H7 (cell line): ENCODE data around the gene L3MBTL2. TPM values are rescaled to one million over a fixed set of nuclear protein-coding genes. Genes with fewer than 3 reads are reported as not detected.

ENCODE experiments used
- DNase-seq: peaks from one replicate; pipeline ENCODE4 v3.0.0; 2012
- H3K27me3 ChIP-seq: 2 replicates; pipeline ENCODE4 v1.6.0; 2011; ENCODE audit warnings: mild to moderate bottlenecking, low read length; ENCODE audit not compliant: control insufficient read depth, insufficient read depth
- H3K36me3 ChIP-seq: replicated peaks from 2 replicates; pipeline ENCODE4 v1.5.1; 2011; ENCODE audit warnings: low read length; ENCODE audit not compliant: control insufficient read depth, insufficient read depth
- H3K4me3 ChIP-seq: 2 replicates; pipeline ENCODE4 v1.5.1; 2011; ENCODE audit warnings: low read depth, mild to moderate bottlenecking, control low read depth, low read length, moderate library complexity; ENCODE audit not compliant: insufficient read depth
- total RNA-seq: library from RNA; depleted of rRNA; stranded (reverse); fragments of >200 nt; shearing (Covaris generic); gene quantifications from 2 replicates; pipeline ENCODE4 v1.2.3, GENCODE V29; 2014; rRNA removed

Gene L3MBTL2
- total RNA-seq, 1 experiment from 2014 or later, result 20.9 TPM

DNA sequence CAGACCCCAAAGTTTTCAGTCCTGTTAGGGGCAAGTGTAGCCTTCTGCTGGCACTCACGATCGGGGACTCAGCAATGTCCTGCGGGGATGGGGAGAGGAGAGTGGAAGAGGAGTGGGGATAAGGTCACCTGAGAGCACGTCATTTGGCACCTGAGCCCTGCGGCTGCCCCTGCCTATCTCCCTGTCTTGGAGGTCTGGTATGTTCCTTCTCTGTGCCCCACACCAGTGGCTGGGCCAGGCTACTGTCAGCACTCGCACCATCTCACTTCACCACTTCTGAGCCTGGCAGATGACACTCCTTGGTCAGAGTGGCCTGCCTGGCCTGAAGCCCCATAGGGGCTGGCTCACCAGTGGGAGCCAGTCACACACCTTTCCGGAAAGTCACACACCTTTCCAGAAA, 55.8 kb downstream of the L3MBTL2 start:
- Histone ChIP-seq H3K4me3 (no peak overlapping the region), H3K36me3 (peaks cover 74% of the 10 kb centered on the region), H3K27me3 (no peaks in the 10 kb centered on the region)
- no peak for DNase-seq

DNA sequence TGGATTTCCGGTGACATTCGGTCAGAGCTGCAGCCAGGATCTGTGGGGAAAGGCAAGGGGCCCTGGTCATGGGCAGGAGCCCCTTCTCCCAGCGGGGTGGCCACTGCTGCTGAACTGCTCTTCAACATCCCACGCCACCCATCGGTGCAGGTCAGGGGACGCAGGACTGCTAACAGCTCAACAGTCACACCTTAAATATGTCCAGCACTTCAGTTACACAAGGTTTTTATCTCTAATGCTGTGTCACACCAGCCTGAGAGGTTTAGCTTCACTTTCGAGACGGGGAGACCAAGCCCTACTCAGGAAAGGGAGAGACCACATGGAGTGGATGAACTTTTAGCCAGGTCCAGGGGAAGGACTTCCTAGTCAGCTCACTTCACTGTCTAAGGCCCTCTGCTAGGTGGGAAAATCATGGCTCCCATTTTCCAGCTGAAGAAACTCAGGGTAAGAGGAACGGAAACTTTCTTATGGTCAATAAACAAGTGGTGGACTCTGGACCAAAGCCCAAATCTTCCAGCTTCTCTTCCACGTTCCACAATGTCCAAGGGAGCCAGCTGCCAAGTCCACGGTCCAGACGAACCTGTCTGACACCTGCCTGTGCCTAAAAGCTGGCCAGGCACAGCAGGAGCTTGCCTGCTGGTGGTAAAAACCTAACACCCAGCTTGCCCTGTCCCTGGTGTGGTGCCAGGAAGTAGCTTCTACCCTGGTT, 56.6 kb downstream of the L3MBTL2 start:
- Histone ChIP-seq H3K36me3 (peaks cover 70% of the 10 kb centered on the region), H3K4me3 (no peak overlapping the region), H3K27me3 (no peaks in the 10 kb centered on the region)
- no peak for DNase-seq

DNA sequence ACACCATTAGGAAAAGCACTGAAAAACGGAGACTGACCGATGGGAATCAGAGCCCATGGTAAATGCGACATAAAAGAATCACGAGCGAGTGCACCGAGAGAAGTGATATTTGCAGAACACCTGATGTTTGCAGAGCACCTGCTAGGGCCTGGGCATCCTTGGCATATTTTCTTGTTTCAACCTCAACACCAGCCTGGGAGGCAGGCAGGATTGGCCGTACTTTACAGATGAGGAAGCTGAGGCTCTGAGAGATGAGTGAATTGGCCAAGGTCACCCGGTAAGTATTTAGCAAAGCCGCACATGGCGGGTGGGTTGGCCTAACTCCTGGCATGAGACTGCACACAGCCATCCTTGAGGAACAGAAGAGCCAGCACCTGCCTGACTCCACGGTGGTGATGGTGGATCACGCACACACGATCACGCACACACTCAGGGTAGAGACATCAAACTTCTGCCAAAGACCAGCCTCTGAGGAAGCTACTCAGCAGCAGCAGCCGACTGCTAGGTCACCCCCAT, 57.2 kb downstream of the L3MBTL2 start:
- H3K4me3 ChIP-seq, result no peak overlapping the region
- DNase-seq, result no peak
- H3K36me3 ChIP-seq, result peaks cover 65% of the 10 kb centered on the region
- H3K27me3 ChIP-seq, result no peaks in the 10 kb centered on the region

DNA sequence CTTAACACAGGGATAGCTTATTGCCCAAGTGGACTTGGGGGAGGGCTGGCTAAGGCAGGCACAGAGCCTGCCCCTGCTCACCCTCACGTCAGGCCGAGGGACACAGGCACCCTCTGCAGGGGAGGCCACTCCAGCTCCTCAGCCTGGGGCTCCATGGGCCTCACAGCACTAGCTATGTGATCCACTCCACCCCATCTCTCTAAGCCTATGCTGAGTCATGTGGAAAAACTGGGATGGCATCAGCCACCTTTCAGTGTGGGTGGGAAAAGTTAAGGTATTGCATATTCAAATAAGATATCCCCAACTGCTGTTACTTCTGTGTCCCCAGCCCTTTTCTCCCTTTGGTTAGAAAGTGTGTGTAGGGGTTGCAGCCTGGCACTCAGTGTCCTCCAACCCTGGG, 58.6 kb downstream of the L3MBTL2 start:
- Histone ChIP-seq H3K27me3 (no peaks in the 10 kb centered on the region), H3K4me3 (no peak overlapping the region), H3K36me3 (peaks cover 64% of the 10 kb centered on the region)
- no peak for DNase-seq

DNA sequence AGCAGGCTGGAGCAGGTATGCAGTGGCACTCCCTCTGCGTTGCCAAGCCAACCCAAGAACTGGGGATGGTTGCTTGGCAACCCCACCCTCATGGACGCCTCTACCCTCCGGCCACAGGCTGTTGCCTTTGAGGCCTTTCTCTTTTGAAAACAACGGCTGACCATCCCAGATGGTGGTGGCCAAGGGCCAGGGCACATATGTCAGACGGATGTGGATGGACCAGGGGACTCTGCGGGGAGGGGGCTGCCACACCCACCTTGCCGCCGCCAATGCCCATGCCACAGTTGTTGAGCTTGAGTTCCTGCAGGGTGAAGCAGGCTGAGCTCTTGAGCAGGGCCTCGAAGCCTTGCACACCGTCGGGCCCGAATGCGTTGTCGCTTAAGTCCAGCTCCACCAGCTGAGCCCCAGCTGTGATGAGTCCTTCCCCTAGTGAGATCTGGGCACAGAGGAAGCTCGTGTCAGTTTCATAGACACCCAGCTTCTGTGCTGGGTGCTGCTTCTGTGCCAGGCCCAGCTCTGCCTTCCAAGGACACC, 59.4 kb downstream of the L3MBTL2 start:
- H3K4me3 ChIP-seq, result no peak overlapping the region
- no peak for DNase-seq
- peaks cover 63% of the 10 kb centered on the region for H3K36me3 ChIP-seq
- H3K27me3 ChIP-seq, result no peaks in the 10 kb centered on the region

DNA sequence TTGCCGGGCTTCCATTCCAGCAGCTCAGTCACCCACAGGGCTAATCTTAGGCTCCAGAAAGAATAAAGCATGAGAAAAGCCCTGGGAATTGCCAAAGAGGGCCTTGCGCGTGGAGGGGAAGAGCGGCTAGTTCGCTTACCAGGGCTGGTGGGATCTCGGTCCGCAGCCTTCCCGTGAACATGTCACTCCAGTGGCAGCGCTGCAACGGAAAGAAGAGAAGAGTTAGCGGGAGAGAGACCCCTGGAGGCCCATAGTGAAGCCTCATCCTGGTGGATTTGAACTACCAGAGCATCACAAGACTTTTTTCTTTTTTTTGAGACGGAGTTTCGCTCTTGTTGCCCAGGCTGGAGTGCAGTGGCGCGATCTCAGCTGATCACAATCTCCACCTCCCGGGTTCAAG, 62.8 kb downstream of the L3MBTL2 start:
- no peaks in the 10 kb centered on the region for H3K27me3 ChIP-seq
- DNase-seq, result peak; percentile 59
- peaks cover 54% of the 10 kb centered on the region for H3K36me3 ChIP-seq
- no peak overlapping the region for H3K4me3 ChIP-seq

DNA sequence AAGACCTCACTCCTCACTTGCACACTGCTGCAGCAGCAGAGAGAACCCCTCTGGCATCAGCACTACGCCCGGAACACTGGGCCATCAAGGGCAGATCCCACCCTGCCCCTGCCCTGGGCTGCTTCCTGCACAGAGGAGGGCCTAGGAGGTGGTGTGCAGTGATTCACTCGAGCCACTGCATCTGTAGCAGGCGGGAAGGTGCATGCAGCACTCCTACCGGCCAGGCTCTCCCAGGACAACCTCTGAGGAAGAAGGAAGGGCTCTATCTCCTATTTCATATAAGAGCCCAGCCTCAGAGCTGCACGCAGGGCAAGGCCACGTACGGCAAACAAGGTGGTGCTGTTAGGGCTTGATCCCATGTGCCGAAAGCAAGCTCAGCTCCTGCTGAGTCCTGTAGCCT, 66.7 kb downstream of the L3MBTL2 start:
- Histone ChIP-seq H3K36me3 (peaks cover 51% of the 10 kb centered on the region), H3K4me3 (no peak overlapping the region), H3K27me3 (no peaks in the 10 kb centered on the region)
- no peak for DNase-seq

DNA sequence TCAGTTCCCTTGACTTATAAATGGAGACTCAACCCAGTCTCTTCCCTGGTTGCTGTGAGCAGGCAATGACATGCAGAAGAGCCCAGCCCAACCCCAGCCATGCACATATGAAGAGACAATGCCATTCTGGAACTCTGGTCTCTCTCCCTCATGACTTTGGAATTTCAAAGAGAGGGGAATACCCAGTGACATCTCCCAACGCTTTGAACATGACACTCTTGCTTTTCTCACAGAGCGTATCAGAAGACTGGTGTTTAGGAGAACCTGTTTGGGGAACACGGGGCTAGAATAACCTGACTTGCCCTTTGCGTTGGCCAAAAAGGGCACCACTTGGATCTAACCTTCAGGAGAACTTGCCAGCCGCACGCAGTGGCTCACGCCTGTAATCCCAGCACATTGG, 68.0 kb downstream of the L3MBTL2 start:
- no peaks in the 10 kb centered on the region for H3K27me3 ChIP-seq
- no peak for DNase-seq
- no peak overlapping the region for H3K4me3 ChIP-seq
- peaks cover 46% of the 10 kb centered on the region for H3K36me3 ChIP-seq

DNA sequence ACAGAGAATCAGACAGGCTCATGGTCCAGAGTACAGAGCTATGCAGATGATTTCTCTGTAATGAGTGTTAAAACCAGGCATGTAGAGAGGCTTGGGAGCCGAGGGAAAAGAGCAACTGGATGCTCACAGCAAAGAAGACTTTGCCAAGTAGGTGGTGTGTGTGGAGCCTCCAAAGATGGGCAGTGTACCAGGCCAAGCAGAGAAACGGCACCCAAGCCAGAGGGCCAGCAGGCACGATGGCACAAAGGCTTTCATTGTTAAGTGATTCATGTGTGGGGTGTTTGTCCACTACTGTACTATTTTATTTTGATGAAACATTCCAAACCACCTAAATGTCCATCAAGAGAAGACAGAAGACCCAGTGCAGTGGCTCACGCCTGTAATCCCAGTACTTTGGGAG, 69.7 kb downstream of the L3MBTL2 start:
- DNase-seq, result peak; percentile 8
- no peak overlapping the region for H3K4me3 ChIP-seq
- no peaks in the 10 kb centered on the region for H3K27me3 ChIP-seq
- peaks cover 48% of the 10 kb centered on the region for H3K36me3 ChIP-seq

DNA sequence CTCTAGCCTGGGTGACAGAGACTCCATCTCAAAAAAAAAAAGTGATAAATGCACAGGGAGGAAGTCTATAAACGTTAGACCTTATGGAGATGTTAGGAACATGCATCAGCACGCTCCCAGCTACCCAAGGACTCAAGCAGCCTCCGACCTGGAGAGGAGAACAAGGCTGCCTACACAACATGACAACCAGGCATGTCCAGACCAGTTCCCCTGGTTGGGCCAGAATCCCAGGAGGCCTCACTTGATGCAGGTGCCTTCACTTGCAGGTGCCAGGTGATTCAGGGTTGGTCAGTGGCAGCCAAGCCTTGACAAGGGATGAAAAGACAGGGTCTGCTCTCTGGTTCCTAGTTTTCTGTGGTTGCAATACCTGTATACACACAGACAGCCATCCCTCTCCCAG, 75.0 kb downstream of the L3MBTL2 start:
- H3K4me3 ChIP-seq, result no peak overlapping the region
- no peaks in the 10 kb centered on the region for H3K27me3 ChIP-seq
- DNase-seq, result no peak
- H3K36me3 ChIP-seq, result peaks cover 48% of the 10 kb centered on the region

DNA sequence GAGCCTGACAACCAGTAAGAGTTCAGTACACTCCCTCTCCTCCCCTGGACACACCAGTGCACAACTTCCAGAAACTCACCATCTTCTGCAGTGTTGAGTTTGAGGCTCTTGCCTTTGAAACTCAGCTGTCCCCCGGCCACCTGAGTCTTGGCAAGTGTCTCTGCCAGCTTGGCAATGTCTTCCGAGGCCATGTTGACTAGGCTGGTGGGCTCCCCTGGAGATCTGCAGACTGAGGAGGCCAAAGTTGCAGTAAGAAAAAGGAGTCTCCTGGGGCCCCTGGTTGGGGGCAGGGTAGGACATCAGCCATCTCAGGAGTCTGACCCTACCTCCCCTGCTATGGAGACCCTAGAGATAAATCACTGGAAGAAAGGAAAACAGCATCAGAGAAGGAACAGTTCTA, 75.7 kb downstream of the L3MBTL2 start:
- no peak for DNase-seq
- Histone ChIP-seq H3K4me3 (no peak overlapping the region), H3K27me3 (no peaks in the 10 kb centered on the region), H3K36me3 (peaks cover 47% of the 10 kb centered on the region)

Other genes with a start within 250 kb of the L3MBTL2 start
- 32.8 and 60.0 TPM in 2 replicates for gene EP300, start 112.7 kb upstream of the L3MBTL2 start, total RNA-seq
- 0.33 TPM in 1 of 2 replicates, not detected in the other for gene CHADL, start 35.6 kb downstream of the L3MBTL2 start, total RNA-seq
- 115 and 133 TPM in 2 replicates for gene RANGAP1, start 80.9 kb downstream of the L3MBTL2 start, total RNA-seq
- 58.2 TPM in 2 replicates for gene ZC3H7B, start 96.2 kb downstream of the L3MBTL2 start, total RNA-seq
- gene TEF, start 176.6 kb downstream of the L3MBTL2 start, total RNA-seq, result 4.8 and 12.7 TPM in 2 replicates
- gene TOB2, start 241.5 kb downstream of the L3MBTL2 start, total RNA-seq, result 31.7 and 33.1 TPM in 2 replicates